ENCODE measurements around the gene MFSD11.
"Not testable (repeated sequence)": the region's sequence is repeated elsewhere in the genome, so short reads cannot be mapped to it uniquely, and the experiment has no call there.

The MFSD11 gene

GRCh38 chr17:76797241-76797840 lies 59.4 kb downstream of the MFSD11 start:
- no peak for DNase-seq (ENCODE audit: low read depth, low spot score)

DNA sequence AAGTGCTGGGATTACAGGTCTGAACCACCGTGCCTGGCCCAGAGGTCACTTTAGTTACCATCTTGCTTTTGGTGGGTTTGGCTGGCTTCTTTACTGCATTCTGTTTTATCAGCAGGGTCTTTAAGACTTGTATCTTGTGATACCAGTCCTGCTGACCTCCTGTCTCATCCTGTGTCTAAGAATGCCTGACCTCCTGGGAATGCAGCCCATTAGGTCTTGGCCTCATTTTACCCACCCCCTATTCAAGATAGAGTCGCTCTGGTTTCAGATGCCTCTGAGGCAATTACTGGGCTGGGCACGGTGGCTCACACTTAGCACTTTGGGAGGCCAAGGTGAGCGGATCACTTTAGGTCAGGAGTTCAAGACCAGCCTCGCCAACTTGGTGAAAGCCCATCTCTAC lies 63.8 kb downstream of the MFSD11 start:
- no peak for DNase-seq (ENCODE audit: low read depth, low spot score)

DNA sequence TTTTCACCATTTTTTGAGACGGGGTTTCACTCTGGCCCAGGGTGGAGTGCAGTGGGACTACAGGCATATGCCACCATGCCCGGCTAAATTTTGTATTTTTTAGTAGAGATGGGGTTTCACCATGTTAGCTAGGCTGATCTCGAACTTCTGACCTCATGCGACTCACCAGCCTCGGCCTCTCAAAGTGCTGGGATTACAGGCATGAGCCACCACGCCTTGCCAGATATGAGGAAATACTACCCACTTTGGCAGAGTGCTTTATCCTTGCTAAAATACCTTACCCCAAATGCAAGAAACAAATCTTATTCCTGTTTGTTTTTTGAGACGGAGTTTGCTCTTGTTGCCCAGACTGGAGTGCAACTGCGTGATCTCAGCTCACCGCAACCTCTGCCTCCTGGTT lies 67.4 kb downstream of the MFSD11 start:
- no peak for DNase-seq (ENCODE audit: low read depth, low spot score)

- not testable (repeated sequence) for DNase-seq (ENCODE audit: low read depth, low spot score)
Observed at GRCh38 chr17:76806151-76806550, 68.2 kb downstream of the MFSD11 start.

DNA sequence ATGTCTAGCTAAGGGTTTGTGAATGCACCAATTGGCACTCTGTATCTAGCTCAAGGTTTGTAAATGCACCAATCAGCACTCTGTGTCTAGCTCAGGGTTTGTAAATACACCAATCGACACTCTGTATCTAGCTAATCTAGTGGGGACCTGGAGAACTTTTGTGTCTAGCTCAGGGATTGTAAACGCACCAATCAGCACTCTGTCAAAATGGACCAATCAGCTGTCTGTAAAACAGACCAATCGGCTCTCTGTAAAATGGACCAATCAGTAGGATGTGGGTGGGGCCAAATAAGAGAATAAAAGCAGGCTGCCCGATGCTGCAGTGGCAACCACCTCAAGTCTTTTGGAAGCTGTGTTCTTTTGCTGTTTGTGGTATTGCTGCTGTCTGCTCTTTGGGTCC lies 68.8 kb downstream of the MFSD11 start:
- DNase-seq (ENCODE audit: low read depth, low spot score) = not testable (repeated sequence)

GRCh38 chr17:76808326-76808725 lies 70.4 kb downstream of the MFSD11 start:
- DNase-seq (ENCODE audit: low read depth, low spot score) = no peak

GRCh38 chr17:76810956-76811355 lies 73.0 kb downstream of the MFSD11 start:
- DNase-seq (ENCODE audit: low read depth, low spot score) = no peak

GRCh38 chr17:76811834-76812233 lies 73.9 kb downstream of the MFSD11 start:
- DNase-seq (ENCODE audit: low read depth, low spot score) = no peak

DNA sequence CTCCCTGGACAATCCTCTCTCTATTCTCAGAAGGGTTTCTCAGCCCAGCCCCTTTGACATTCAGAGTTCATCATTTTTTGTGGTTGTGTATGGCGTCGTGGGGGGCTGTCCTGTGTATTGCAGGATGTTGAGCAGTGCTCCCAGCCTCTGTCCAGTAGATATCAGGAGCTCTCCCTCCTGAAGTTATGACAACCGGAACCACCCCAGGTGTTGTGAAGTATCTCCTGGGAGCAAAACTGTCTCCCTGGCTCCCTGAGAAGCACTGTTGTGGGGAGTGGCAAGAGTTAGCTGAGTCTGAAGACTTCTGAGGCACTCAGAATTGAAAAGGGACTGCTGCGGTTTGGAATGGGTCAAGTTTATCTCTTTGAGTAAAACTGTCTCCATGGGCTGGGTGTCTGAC lies 74.3 kb downstream of the MFSD11 start:
- no peak for DNase-seq (ENCODE audit: low read depth, low spot score)

GRCh38 chr17:76812968-76813367 lies 75.0 kb downstream of the MFSD11 start:
- DNase-seq (ENCODE audit: low read depth, low spot score) = no peak

GRCh38 chr17:76815907-76816589 lies 78.1 kb downstream of the MFSD11 start:
- DNase-seq (ENCODE audit: low read depth, low spot score) = not testable (repeated sequence)

DNA sequence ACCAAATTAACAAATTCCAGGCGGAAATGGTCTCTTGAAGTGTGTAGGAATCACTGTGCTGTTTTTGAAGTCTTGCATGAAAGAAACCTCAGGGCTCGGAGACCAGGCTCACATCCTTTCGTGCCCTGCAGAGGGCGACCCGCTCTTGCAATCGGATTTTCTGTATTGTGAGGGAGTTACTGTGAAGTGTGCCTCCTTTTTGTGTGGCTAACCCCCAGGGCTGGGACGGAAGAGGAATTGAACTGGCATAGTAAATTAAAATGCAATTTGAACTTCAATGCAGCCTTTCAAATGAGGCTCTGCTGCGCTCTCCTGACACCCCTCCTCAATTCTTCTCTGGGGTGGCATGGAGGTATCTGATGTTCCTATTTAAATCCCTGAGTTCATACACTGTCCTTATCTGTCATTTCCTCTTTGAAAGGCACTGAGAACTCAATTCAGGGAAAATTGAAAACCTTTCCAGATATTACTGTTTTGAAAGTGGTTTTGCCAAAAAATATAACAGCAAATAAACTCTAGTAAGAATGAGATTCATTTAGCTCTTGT lies 78.7 kb downstream of the MFSD11 start:
- peak; percentile 30 for DNase-seq (ENCODE audit: low read depth, low spot score)

- no peak for DNase-seq (ENCODE audit: low read depth, low spot score)
Observed at GRCh38 chr17:76820039-76820438, 82.1 kb downstream of the MFSD11 start.

DNA sequence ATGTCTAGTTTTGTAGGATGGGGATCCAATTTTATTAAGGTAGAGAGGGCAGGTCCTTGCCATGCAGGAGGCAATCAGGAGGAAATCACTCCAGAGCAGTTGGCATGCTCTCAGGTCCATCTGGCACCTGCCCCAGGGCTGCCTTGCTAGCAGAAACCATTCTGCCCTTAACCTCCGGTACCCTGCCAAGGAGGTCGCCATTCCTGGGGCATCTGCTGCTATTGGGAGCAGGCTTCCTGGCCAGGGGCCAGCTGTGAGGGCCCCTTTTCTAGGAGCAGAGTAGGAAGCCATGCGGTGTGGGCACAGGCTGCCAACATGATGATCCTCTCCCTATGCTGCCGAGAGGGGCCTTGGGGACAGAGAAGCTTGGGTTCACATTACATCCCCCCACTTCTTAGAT lies 82.6 kb downstream of the MFSD11 start:
- no peak for DNase-seq (ENCODE audit: low read depth, low spot score)

DNA sequence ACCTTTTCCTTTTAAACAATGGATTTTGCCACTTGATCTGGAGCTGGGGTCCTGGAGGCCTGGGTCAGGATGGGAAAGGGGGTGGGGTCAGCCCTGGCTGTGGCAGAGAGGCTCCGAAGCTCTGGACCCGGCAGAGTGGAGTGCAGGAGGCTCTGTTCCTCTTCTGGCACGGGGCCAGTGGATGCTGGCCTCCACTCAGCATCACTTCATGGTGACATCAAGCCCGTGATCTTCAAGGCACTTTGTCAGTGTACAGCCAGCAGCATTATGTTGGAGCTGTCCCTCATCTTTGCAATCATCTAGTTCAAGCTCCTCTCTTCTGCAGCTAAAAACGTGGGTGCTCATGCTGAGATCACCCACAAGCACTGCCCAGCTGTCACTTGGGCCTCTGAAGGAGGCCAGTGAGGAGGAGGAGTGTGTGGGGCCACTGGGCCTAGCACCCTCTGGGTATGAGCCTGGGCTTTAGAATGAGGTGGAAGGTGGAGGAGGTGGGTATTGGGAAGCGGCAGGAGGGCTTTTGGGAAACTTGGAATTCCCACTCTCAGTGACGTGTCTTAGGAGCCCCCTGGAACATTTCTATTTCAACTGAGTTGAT lies 84.4 kb downstream of the MFSD11 start:
- no peak for DNase-seq (ENCODE audit: low read depth, low spot score)

- no peak for DNase-seq (ENCODE audit: low read depth, low spot score)
Observed at GRCh38 chr17:76824093-76824492, 86.2 kb downstream of the MFSD11 start.

DNA sequence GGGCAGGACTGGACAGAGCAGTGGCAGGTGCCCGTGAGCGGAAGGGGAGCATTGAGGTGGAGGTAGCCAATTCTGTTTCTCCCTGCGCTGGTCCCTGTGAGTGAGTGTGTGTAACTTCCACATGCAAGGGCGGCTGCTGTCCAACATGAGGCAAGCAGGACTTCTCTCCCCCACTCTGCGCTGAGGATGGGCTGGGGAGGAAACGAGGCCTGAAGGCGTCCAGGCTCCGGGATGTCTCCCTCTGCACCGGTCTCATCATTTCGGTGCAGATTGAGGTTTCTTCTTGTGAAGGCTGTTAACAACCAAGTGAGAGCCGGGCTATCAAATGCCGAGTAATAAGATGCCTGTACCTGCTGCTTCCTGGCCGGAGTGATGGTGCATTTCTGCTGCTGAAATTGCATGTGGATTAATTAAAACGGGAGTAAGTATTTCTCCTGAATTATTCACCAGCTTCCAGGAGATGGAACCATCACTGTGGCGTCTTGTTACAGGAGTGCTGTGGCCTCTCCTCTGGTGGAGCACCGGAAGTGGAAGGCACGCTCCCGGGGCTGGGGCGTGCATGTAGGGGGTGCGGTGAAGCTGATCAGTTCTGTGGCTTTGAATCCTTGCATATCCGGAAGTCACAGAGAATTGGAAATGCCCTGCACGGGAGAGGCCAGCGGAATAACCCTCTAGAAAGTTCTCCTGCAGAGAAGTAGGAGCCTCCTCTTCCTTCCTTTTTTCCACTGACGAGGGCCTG lies 88.6 kb downstream of the MFSD11 start:
- no peak for DNase-seq (ENCODE audit: low read depth, low spot score)

DNA sequence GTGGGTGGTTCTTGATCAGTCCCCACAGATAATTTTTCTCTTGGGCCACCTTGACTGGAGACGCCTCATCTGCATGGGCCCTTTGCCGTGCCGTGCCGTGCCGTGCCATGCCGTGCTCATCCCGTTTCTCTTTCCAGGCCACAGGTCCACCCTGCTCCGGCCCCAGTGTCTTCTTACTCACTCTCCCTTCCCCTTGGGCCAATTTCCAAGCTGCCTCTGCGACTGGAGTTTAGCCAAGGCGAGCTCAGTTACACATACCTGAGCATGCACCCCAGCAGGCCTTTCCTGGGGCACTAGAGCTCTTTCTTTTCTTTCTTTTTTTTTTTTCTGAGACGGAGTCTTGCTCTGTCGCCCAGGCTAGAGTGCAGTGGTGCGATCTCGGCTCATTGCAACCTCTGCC lies 89.8 kb downstream of the MFSD11 start:
- DNase-seq (ENCODE audit: low read depth, low spot score) = no peak
